Activated T-helper 1 cell treated with Interleukin-2 at 50 U/mL for 16 hours (primary cell): Measurements from ENCODE around the gene MTERF1.

Experiments used
- DNase-seq: peaks from one replicate; pipeline ENCODE4 v3.0.0-alpha.2; 2020; ENCODE audit warnings: low read depth

The MTERF1 gene

GRCh38 chr7:91832493-91833045 lies 47.9 kb downstream of the MTERF1 start:
- no peak for DNase-seq

- no peak for DNase-seq
These were observed 53.3 kb downstream of the MTERF1 start for GRCh38 chr7:91827169-91827568.

DNA sequence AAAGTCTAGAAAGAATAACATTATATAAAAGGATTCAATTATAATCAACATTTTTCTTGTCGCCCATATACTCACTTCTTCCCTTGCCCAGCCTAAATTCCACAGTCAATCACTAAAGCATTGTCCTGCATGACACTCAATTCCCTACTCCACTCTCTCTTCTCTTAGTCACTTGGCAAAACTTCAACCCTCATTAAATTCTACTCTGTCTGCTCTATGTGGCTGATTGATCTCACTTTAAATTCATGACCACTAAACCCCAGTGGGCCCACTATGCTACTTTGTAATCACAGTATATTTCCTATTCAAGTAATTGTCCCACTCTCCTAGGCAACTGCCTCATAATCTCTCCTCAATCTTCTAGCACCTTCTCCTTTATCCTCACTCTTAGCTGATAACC lies 54.1 kb downstream of the MTERF1 start:
- DNase-seq, result no peak

GRCh38 chr7:91824201-91824600 lies 56.3 kb downstream of the MTERF1 start:
- no peak for DNase-seq
